Hindlimb muscle (tissue), 1 donor: ENCODE data around the gene MYOG. TPM values are rescaled to one million over a fixed set of nuclear protein-coding genes. Genes with fewer than 3 reads are reported as not detected.

Experiments used
- DNase-seq: peaks from one replicate; pipeline ENCODE4 v3.0.0-alpha.2; 2013
- polyA plus RNA-seq: library from polyadenylated mRNA; unstranded; fragments of 120-200 nt; gene quantifications from one replicate; pipeline ENCODE4 v1.2.1, GENCODE V29; 2013; ENCODE audit not compliant: insufficient read length

MYOG gene
- 562 TPM for polyA plus RNA-seq

- no peak for DNase-seq
Measured at GRCh38 chr1:203085528-203086406, at the start of gene MYOG. TSS of gene MYOG (minus strand) at chr1:203086012. CDS start at chr1:203085961, 51 bp downstream.

DNA sequence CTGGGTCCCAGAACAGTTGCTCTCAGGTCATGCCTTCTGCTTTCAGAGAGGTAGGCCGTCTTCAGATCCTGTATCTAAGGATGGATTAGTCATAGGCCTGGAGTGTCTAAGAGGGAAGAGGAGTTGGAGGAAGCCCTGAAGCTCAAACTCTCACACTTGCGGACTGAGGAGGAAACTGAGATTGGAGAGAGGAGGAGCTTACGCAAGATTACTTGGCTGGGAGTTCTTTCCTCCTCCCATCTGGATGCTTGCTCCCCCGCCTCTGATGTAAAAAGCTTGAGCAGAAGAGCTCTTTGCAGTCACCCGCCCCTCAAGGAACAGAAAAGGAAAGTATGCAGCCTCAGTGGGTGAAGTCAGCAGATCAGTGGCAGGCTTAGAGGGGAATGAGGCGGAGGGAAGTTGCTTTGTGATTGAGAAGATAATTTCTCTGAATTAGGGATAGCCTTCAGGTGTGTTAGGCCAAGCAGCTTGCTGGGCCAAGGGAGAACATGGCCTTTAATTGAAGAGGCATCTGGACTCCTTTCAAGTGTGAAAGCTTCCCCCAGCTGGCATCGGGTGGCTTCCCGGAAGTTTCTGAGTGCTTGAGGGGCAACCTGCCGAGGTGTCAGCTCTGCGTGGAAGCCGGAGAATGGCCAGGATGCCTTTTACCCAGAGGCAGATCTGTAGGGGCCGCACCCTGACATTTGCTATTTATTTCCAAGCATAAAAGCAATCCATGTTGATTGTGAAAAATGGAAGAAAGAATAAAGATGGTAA lies 48.3 kb upstream of the MYOG start:
- DNase-seq: no peak

GRCh38 chr1:203131548-203132200 lies 45.9 kb upstream of the MYOG start:
- no peak for DNase-seq

DNA sequence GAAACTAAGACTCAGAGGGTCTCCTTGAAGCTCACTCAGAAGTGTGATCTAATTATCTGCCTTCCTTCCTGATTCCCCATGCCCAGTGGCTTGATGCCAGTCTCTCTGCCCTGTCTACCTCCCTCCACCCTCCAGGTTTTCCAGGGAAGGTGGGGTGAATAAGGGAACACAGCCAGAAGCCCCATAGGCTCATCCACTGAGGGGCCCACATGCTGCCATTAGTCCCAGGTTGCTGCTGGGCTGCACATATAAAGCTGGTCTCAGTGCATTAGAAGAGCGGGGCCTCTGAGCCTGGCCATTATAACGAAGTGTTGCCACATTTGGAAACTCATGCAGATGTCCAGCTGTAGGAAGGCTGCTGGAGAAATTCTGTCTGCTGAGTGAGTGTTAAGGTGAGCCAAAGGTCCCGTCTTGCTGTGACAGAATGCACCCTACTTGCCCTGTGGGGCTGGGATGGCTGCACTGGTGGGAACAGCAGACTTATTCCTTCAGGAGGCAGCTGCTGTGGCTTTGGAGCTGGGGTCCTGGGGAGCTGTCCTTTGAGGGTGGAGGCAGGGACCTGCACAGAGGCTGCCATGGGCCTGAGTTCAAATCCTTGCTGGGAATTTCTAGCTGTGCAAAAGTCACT lies 44.7 kb upstream of the MYOG start:
- DNase-seq: no peak

DNA sequence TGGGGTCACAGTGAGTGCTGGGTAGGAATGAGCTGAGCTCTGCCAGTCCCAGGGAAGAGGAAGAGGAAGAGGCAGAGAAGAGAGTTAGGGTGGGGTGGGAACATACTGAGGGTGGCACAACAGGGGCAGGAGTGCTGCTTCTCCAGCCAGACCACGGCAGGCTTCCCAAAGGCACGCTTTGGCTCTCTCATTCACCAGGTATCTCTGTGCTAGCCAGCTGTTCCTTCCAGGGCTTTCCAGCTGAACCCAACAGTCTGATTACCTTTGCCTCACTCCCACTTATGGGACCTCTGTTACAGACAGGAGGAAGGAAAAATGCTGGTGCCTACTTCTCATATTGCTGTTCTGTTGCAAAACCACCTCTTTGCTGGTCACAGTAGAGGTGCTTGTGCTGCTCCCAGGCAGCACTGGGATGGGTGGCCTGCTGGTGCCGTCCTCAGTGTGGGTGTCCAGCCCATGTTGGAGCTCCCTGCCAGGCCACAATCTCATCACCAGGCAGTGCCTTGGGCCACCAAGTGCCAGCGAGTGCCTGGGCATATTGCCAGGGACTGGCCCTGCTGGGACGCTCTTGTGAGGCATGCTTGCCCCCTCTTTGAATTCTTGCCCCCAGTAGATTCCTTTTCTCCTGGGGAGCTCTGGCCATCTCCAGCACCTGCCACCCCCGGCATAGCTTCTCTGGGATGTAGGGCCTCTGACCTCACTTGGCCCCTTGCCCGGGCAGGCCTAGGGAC lies 43.9 kb upstream of the MYOG start:
- no peak for DNase-seq

DNA sequence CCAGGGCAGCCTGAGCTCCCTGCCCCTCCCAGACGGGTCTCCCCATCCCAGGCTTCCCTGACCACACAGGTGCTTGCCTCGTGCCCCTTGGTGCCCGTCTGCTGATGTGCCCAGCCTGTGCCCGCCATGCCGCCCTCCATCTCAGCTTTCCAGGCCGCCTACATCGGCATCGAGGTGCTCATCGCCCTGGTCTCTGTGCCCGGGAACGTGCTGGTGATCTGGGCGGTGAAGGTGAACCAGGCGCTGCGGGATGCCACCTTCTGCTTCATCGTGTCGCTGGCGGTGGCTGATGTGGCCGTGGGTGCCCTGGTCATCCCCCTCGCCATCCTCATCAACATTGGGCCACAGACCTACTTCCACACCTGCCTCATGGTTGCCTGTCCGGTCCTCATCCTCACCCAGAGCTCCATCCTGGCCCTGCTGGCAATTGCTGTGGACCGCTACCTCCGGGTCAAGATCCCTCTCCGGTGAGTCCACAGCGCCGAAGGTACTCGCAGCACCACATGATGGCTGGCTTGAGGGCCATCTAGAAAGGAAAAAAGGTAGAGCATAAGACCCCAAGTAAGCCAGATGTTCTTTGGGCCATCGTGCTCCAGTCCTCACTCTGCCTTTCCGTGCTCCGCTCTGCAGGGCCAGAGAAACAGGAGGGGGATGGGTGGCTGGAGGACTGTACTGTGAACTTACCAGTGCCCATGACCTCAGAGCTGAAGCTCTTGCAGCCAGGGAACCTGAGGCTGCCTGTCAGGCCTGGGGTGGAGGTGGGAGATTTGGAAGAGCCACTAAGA lies 43.1 kb upstream of the MYOG start:
- no peak for DNase-seq

- no peak for DNase-seq
Measured at GRCh38 chr1:203128431-203128715, 42.6 kb upstream of the MYOG start.

GRCh38 chr1:203127666-203128430 lies 42.0 kb upstream of the MYOG start, which contains the start of gene ADORA1:
TSS of gene ADORA1 (plus strand) at chr1:203127726. CDS start at chr1:203128842, 1,116 bp downstream.
- peak; percentile 48 for DNase-seq

- DNase-seq: no peak
Measured at GRCh38 chr1:203126866-203127665, 41.3 kb upstream of the MYOG start.

GRCh38 chr1:203126151-203126865 lies 40.5 kb upstream of the MYOG start:
- no peak for DNase-seq

DNA sequence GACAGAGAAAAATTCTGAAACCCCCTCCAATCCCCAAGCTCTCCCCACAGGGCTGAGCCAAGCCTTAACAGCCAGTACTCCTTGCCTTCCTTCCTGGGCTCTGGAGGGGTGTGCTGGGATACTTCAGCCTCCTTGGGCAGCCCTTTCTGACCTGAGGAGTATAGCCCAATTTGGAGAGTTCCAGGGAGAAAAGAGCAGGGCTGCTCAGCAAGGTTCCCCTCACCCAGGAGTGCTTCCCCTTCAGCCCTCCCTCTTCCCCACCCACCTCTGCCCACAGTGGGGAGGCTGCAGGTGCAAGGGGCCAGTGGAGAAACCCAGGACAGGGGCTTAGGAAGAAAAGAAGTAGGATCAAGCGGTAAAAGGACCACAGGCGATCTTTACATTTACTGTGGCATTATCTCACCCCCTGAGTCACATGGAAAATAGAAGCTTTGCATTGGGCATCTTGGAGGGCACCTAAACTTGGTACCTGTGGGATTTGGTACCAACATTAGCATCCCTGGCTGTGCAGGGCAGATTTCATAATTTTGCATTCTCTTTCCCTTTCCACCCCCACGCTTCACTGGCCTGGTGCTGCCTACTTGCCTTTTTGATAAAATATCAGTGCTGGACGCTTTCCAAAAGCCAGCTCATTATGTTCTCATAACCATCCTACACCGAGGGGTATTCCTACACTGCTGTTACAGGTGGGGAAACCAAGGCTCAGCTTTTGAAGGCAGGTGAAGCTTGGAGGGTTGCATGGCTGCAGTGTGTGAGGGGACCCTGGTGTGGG lies 38.9 kb upstream of the MYOG start:
- no peak for DNase-seq

- no peak for DNase-seq
Measured at GRCh38 chr1:203124011-203124410, 38.2 kb upstream of the MYOG start.

DNA sequence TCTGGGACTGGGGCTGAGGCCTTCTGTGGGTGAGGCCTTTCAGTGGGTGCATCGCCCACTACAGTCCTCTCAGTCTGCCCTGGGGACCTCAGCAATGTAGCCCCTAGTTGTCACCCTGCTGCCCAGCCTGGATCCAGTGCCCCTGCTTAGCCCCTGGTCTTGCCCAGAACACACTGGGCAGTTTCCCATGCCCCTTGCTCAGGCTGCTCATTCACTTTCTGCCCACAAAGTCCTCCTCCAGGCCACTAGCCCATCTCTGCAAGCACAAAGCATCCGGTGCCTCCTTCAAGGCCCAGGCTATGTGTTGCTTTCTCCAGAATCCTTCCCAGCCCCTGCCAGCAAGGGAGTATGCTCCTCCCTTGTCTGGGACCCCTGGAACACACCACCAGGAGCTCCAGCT lies 36.3 kb upstream of the MYOG start:
- DNase-seq: no peak

- no peak for DNase-seq
Measured at GRCh38 chr1:203121186-203122015, 35.6 kb upstream of the MYOG start.

GRCh38 chr1:203120325-203121153 lies 34.7 kb upstream of the MYOG start:
- no peak for DNase-seq
